Osteoblast (primary cell): ENCODE results near the gene SENP6. TPM values are rescaled to one million over a fixed set of nuclear protein-coding genes. Genes with fewer than 3 reads are reported as not detected.
"Not testable (repeated sequence)": the region's sequence is repeated elsewhere in the genome, so short reads cannot be mapped to it uniquely, and the experiment has no call there.

Source experiments
- DNase-seq: peaks from one replicate; pipeline ENCODE4 v3.0.0; 2011; ENCODE audit warnings: low spot score, mixed read lengths; ENCODE audit not compliant: insufficient read length; ENCODE audit errors: missing footprints
- H2AFZ ChIP-seq: 2 replicates; pipeline ENCODE4 v1.6.0; 2011; ENCODE audit warnings: mild to moderate bottlenecking, low read length
- H3K27ac ChIP-seq: 2 replicates; pipeline ENCODE4 v1.5.1; 2011; ENCODE audit warnings: mild to moderate bottlenecking, low read depth, low read length, moderate library complexity
- H3K27me3 ChIP-seq: 2 replicates; pipeline ENCODE4 v1.6.0; 2012; ENCODE audit warnings: mild to moderate bottlenecking, control low read depth, inconsistent platforms, low read length, moderate library complexity; ENCODE audit not compliant: insufficient read depth
- H3K36me3 ChIP-seq: 2 replicates; pipeline ENCODE4 v1.5.1; 2011; ENCODE audit warnings: mild to moderate bottlenecking, low read length, control low read depth, moderate library complexity; ENCODE audit not compliant: insufficient read depth
- H3K4me1 ChIP-seq: 2 replicates; pipeline ENCODE4 v1.5.1; 2011; ENCODE audit warnings: mild to moderate bottlenecking, low read length, control low read depth, moderate library complexity; ENCODE audit not compliant: insufficient read depth
- H3K4me2 ChIP-seq: 2 replicates; pipeline ENCODE4 v1.6.0; 2011; ENCODE audit warnings: mild to moderate bottlenecking, low read length; ENCODE audit not compliant: insufficient read depth
- H3K4me3 ChIP-seq: fragments of 200-600 bp; sonication (generic); 3 replicates; pipeline ENCODE4 v1.5.1; 2012; ENCODE audit warnings: mild to moderate bottlenecking, low read length, inconsistent platforms; ENCODE audit not compliant: insufficient read depth
- H3K79me2 ChIP-seq: 2 replicates; pipeline ENCODE4 v1.6.0; 2012; ENCODE audit warnings: mild to moderate bottlenecking, low read length, control low read depth, inconsistent platforms; ENCODE audit not compliant: insufficient read depth
- H3K9me3 ChIP-seq: 2 replicates; pipeline ENCODE4 v1.5.1; 2011; ENCODE audit warnings: low read depth, low read length, control low read depth
- H4K20me1 ChIP-seq: 2 replicates; pipeline ENCODE4 v1.6.0; 2012; ENCODE audit warnings: mild to moderate bottlenecking, low read length, control low read depth; ENCODE audit not compliant: insufficient read depth
- CTCF ChIP-seq: IDR thresholded peaks from 2 replicates; pipeline ENCODE4 v1.5.1; 2011; ENCODE audit warnings: mild to moderate bottlenecking, low read depth, low read length, moderate library complexity; ENCODE audit errors: extremely low read depth
- total RNA-seq: library from RNA; depleted of rRNA; stranded (reverse); fragments of >200 nt; gene quantifications from 2 replicates; pipeline ENCODE4 v1.2.3, GENCODE V29; 2012

The SENP6 gene
- total RNA-seq, 1 donor, result 107 TPM

- Histone ChIP-seq H3K27ac (no peak overlapping the region), H3K4me3 (no peak overlapping the region), H3K4me2 (no peak overlapping the region), H2AFZ (no peak overlapping the region), H3K9me3 (no peaks in the 10 kb centered on the region), H3K79me2 (peaks cover 2% of the 10 kb centered on the region), H3K27me3 (no peaks in the 10 kb centered on the region), H3K36me3 (peaks cover 66% of the 10 kb centered on the region), H3K4me1 (no peaks in the 10 kb centered on the region), H4K20me1 (no peaks in the 10 kb centered on the region)
- no peak for TF ChIP-seq CTCF
- DNase-seq, result no peak
These were observed 74.7 kb downstream of the SENP6 start for GRCh38 chr6:75676377-75676776.

GRCh38 chr6:75682548-75682947 is 80.9 kb downstream of the SENP6 start:
- not testable (repeated sequence) for H3K4me3 ChIP-seq, H3K4me1 ChIP-seq, H4K20me1 ChIP-seq, H3K79me2 ChIP-seq, H3K27ac ChIP-seq, H3K9me3 ChIP-seq, H3K4me2 ChIP-seq, H2AFZ ChIP-seq, DNase-seq, H3K27me3 ChIP-seq
- H3K36me3 ChIP-seq, result peaks cover 43% of the 10 kb centered on the region

GRCh38 chr6:75683005-75683404 is 81.3 kb downstream of the SENP6 start:
- H3K4me2 ChIP-seq, H3K27me3 ChIP-seq, H2AFZ ChIP-seq, H4K20me1 ChIP-seq, H3K9me3 ChIP-seq, H3K4me3 ChIP-seq, DNase-seq, H3K27ac ChIP-seq, H3K79me2 ChIP-seq, H3K4me1 ChIP-seq: not testable (repeated sequence)
- peaks cover 41% of the 10 kb centered on the region for H3K36me3 ChIP-seq

- not testable (repeated sequence) for H4K20me1 ChIP-seq, H3K4me2 ChIP-seq, H2AFZ ChIP-seq, H3K9me3 ChIP-seq, H3K27ac ChIP-seq, H3K4me3 ChIP-seq, H3K79me2 ChIP-seq, H3K27me3 ChIP-seq, H3K4me1 ChIP-seq, DNase-seq
- H3K36me3 ChIP-seq, result peaks cover 24% of the 10 kb centered on the region
These were observed 85.9 kb downstream of the SENP6 start for GRCh38 chr6:75687535-75687934.

- not testable (repeated sequence) for H3K27ac ChIP-seq, DNase-seq, H2AFZ ChIP-seq, H3K9me3 ChIP-seq, H3K4me2 ChIP-seq, H4K20me1 ChIP-seq, H3K4me3 ChIP-seq, H3K79me2 ChIP-seq, H3K27me3 ChIP-seq, H3K4me1 ChIP-seq
- peaks cover 24% of the 10 kb centered on the region for H3K36me3 ChIP-seq
These were observed 86.3 kb downstream of the SENP6 start for GRCh38 chr6:75687937-75688336.

GRCh38 chr6:75689576-75689975 is 87.9 kb downstream of the SENP6 start:
- DNase-seq, result no peak
- TF ChIP-seq CTCF, result no peak
- no peaks in the 10 kb centered on the region for H3K79me2 ChIP-seq
- no peak overlapping the region for H2AFZ ChIP-seq
- no peaks in the 10 kb centered on the region for H3K9me3 ChIP-seq
- H3K27me3 ChIP-seq, result no peaks in the 10 kb centered on the region
- H3K27ac ChIP-seq, result no peak overlapping the region
- H3K4me3 ChIP-seq, result no peak overlapping the region
- H3K36me3 ChIP-seq, result peaks cover 24% of the 10 kb centered on the region
- no peaks in the 10 kb centered on the region for H3K4me1 ChIP-seq
- H3K4me2 ChIP-seq, result no peak overlapping the region
- no peaks in the 10 kb centered on the region for H4K20me1 ChIP-seq
